H1 (cell line): ENCODE results near the gene ERGIC2. TPM values are rescaled to one million over a fixed set of nuclear protein-coding genes. Genes with fewer than 3 reads are reported as not detected.

Experiments
- CTCF ChIA-PET: fragments of 300-600 bp; sonication (Branson Sonifier 250); formaldehyde crosslinking; loops from one replicate; lab custom pipeline; 2021; ENCODE audit not compliant: partially characterized antibody; lab: Charles Lee
- POLR2A ChIA-PET: fragments of 300-600 bp; sonication (Branson Sonifier 250); formaldehyde crosslinking; loops from one replicate; lab custom pipeline; 2021; ENCODE audit warnings: inconsistent platforms; ENCODE audit not compliant: partially characterized antibody; lab: Charles Lee
- DNase-seq, 2 experiments: peaks; one replicate each; pipeline versions ENCODE4 v3.0.0 to v3.0.0-alpha.2; 2010 to 2022; ENCODE audit warnings: low spot score in 2 of 2, low read depth in 1 of 2, mixed read lengths in 1 of 2
- FAIRE-seq: peaks from 2 replicates; lab custom pipeline; 2011; peaks lifted over from hg19 to GRCh38; lab: Jason Lieb, UNC
- H2AFZ ChIP-seq: 2 replicates; pipeline ENCODE4 v1.8.1; 2012; ENCODE audit warnings: low read length, inconsistent platforms
- H2AK5ac ChIP-seq: 2 replicates; pipeline ENCODE4 v1.6.1; 2013; ENCODE audit warnings: low read depth, low read length
- H2BK120ac ChIP-seq: replicated peaks from 2 replicates; pipeline ENCODE3; 2013; ENCODE audit warnings: low read depth, low read length, inconsistent platforms
- H2BK12ac ChIP-seq: 2 replicates; pipeline ENCODE4 v1.6.1; 2013; ENCODE audit warnings: low read depth, low read length
- H2BK15ac ChIP-seq: 2 replicates; pipeline ENCODE4 v1.6.1; 2013; ENCODE audit warnings: low read length
- H2BK20ac ChIP-seq: 2 replicates; pipeline ENCODE4 v1.6.1; 2013; ENCODE audit warnings: low read length
- H2BK5ac ChIP-seq: 2 replicates; pipeline ENCODE4 v1.6.1; 2013; ENCODE audit warnings: low read depth, low read length
- H3K14ac ChIP-seq: 2 replicates; pipeline ENCODE4 v1.6.1; 2013; ENCODE audit warnings: inconsistent platforms; ENCODE audit not compliant: insufficient read length
- H3K18ac ChIP-seq: 2 replicates; pipeline ENCODE4 v1.6.1; 2013; ENCODE audit warnings: low read length; ENCODE audit errors: extremely low read depth
- H3K23ac ChIP-seq: 2 replicates; pipeline ENCODE4 v1.6.1; 2013; ENCODE audit warnings: inconsistent platforms; ENCODE audit not compliant: insufficient read length
- H3K23me2 ChIP-seq: 2 replicates; pipeline ENCODE4 v1.6.1; 2013; ENCODE audit warnings: low read depth, low read length
- H3K27ac ChIP-seq: 2 replicates; pipeline ENCODE4 v1.6.1; 2011; ENCODE audit warnings: low read depth, low read length, inconsistent platforms
- H3K27me3 ChIP-seq, 4 experiments: replicated peaks in 1 of 4; 1 replicate in 1 of 4; 2 replicates in 3 of 4; pipeline versions ENCODE4 v1.6.1 to v1.8.1; 2011 to 2013; ENCODE audit warnings: low read length in 3 of 4, mild to moderate bottlenecking in 3 of 4, inconsistent platforms in 2 of 4, mixed read lengths in 2 of 4, moderate library complexity in 1 of 4; ENCODE audit not compliant: control insufficient read depth in 3 of 4, insufficient read depth in 3 of 4; ENCODE audit errors: extremely low read depth in 1 of 4
- H3K36me3 ChIP-seq, 4 experiments: 2 replicates each; pipeline versions ENCODE4 v1.6.1 to v1.8.1; 2011 to 2013; ENCODE audit warnings: mild to moderate bottlenecking in 4 of 4, low read length in 3 of 4, moderate library complexity in 2 of 4, control low read depth in 1 of 4, inconsistent platforms in 1 of 4; ENCODE audit not compliant: insufficient read depth in 4 of 4, control insufficient read depth in 2 of 4
- H3K4ac ChIP-seq: replicated peaks from 2 replicates; pipeline ENCODE3; 2013; ENCODE audit warnings: low read length, low read depth, mixed read lengths, inconsistent platforms; ENCODE audit not compliant: insufficient read length
- H3K4me1 ChIP-seq, 4 experiments: replicated peaks in 1 of 4; 1 replicate in 1 of 4; 2 replicates in 3 of 4; pipeline versions ENCODE4 v1.6.1 to v1.8.1; 2011 to 2013; ENCODE audit warnings: low read length in 3 of 4, inconsistent platforms in 2 of 4, mixed read lengths in 1 of 4; ENCODE audit not compliant: insufficient read depth in 4 of 4, control insufficient read depth in 3 of 4
- H3K4me2 ChIP-seq, 2 experiments: 2 replicates each; pipeline versions ENCODE4 v1.6.1 to v1.8.1; 2011 to 2013; ENCODE audit warnings: low read depth in 2 of 2, low read length in 2 of 2, control low read depth in 1 of 2, inconsistent platforms in 1 of 2, mild to moderate bottlenecking in 1 of 2; ENCODE audit not compliant: insufficient read depth in 1 of 2
- H3K4me3 ChIP-seq, 4 experiments: fragments of 200-600, 300-600 bp in 1 of 4; sonication (generic), shearing (Covaris generic), sonication (Bioruptor Twin) in 1 of 4; 2 replicates each; pipeline versions ENCODE4 v1.5.1 to v1.8.1; 2011 to 2016; ENCODE audit warnings: low read length in 4 of 4, low read depth in 3 of 4, control low read depth in 2 of 4, inconsistent platforms in 2 of 4, mild to moderate bottlenecking in 2 of 4, mixed read lengths in 1 of 4, moderate library complexity in 1 of 4; ENCODE audit not compliant: insufficient read depth in 2 of 4; ENCODE audit errors: extremely low read depth in 1 of 4
- H3K56ac ChIP-seq: replicated peaks from 2 replicates; pipeline ENCODE3; 2013; ENCODE audit warnings: low read depth, mild to moderate bottlenecking, mixed read lengths, low read length, inconsistent platforms; ENCODE audit not compliant: insufficient read length
- H3K79me1 ChIP-seq: 2 replicates; pipeline ENCODE4 v1.6.1; 2013; ENCODE audit warnings: low read depth, low read length, control low read depth
- H3K79me2 ChIP-seq, 2 experiments: 2 replicates each; pipeline versions ENCODE4 v1.6.1 to v1.8.1; 2012 to 2013; ENCODE audit warnings: low read length in 2 of 2, mild to moderate bottlenecking in 2 of 2, inconsistent platforms in 1 of 2; ENCODE audit not compliant: insufficient read depth in 2 of 2, control insufficient read depth in 1 of 2
- H3K9ac ChIP-seq, 4 experiments: replicated peaks in 1 of 4; 1 replicate in 1 of 4; 2 replicates in 3 of 4; pipeline versions ENCODE4 v1.6.1 to v1.8.1; 2011 to 2013; ENCODE audit warnings: low read depth in 3 of 4, low read length in 3 of 4, control low read depth in 2 of 4, mild to moderate bottlenecking in 2 of 4, moderate library complexity in 2 of 4, inconsistent platforms in 1 of 4; ENCODE audit errors: extremely low read depth in 1 of 4
- H3K9me3 ChIP-seq, 2 experiments: 2 replicates each; pipeline versions ENCODE4 v1.6.1 to v1.8.1; 2012 to 2013; ENCODE audit warnings: mild to moderate bottlenecking in 2 of 2, moderate library complexity in 2 of 2, control low read depth in 1 of 2, inconsistent platforms in 1 of 2, low read depth in 1 of 2, low read length in 1 of 2, mixed read lengths in 1 of 2; ENCODE audit not compliant: insufficient read depth in 2 of 2
- H4K20me1 ChIP-seq, 2 experiments: replicated peaks in 1 of 2; 2 replicates each; pipeline versions ENCODE3 to v1.8.1; 2011 to 2013; ENCODE audit warnings: inconsistent platforms in 2 of 2, low read length in 2 of 2, mild to moderate bottlenecking in 1 of 2; ENCODE audit not compliant: insufficient read depth in 2 of 2, control insufficient read depth in 1 of 2
- H4K5ac ChIP-seq: 2 replicates; pipeline ENCODE4 v1.6.1; 2013; ENCODE audit warnings: low read length, low read depth, mixed read lengths, inconsistent platforms; ENCODE audit not compliant: insufficient read length
- H4K8ac ChIP-seq: 2 replicates; pipeline ENCODE4 v1.8.0; 2013; ENCODE audit warnings: mild to moderate bottlenecking, moderate library complexity, low read length, inconsistent platforms; ENCODE audit not compliant: insufficient read depth; ENCODE audit errors: extremely low read depth
- H4K91ac ChIP-seq: replicated peaks from 2 replicates; pipeline ENCODE3; 2013; ENCODE audit warnings: low read length, mixed read lengths, inconsistent platforms; ENCODE audit not compliant: insufficient read length
- KDM5A ChIP-seq: fragments of 200-600 bp; IDR thresholded peaks from 2 replicates; pipeline ENCODE4 v1.7.1; 2012; ENCODE audit warnings: mild to moderate bottlenecking, low read length, inconsistent platforms, mixed read lengths
- WGBS, 2 experiments: shearing (Covaris generic) in 1 of 2; methylation state at CpG; one replicate each; pipeline versions ENCODE4 v1.1.6 to v1.1.7; 2013 to 2015; ENCODE audit warnings: low lambda C conversion rate in 2 of 2, mixed read lengths in 2 of 2, inconsistent platforms in 1 of 2, low coverage in 1 of 2, missing lambda C conversion rate in 1 of 2; ENCODE audit not compliant: insufficient replicate concordance in 2 of 2, insufficient coverage in 1 of 2, insufficient read length in 1 of 2; ENCODE audit errors: extremely low coverage in 1 of 2, missing lambda C conversion rate in 1 of 2; 5-methylcytosine and 5-hydroxymethylcytosine counted together
- polyA plus RNA-seq, 7 experiments: library from polyadenylated mRNA; depleted of rRNA in 3 of 7; stranded (reverse) in 5 of 7; unstranded in 2 of 7; fragments of >200 nt in 5 of 7; fragments of 200-250 nt in 2 of 7; gene quantifications; 1 replicate in 5 of 7; 2 replicates in 1 of 7; 4 replicates in 1 of 7; pipeline versions ENCODE4 v1.2.1 to v1.2.3, GENCODE V29; 2011 to 2013; ENCODE audit warnings: missing spikeins in 2 of 7, mixed read lengths in 2 of 7
- total RNA-seq: library from RNA; stranded (reverse); fragmentation: NEBNext Ultra II Directional; extraction: Animal tissue kit (Norgen Biotek cat#: 25700); gene quantifications from 2 replicates; pipeline ENCODE4 v1.2.1, GENCODE V29; 2021

Gene ERGIC2
- total and polyA plus RNA-seq, 2 of the 8 experiments (the other 6 are each of a cell fraction or from before 2014, with no cell fraction given), result 16.5 to 61.8 TPM

- Histone ChIP-seq H2AK5ac (no peak overlapping the region), H3K14ac (no peak overlapping the region), H3K27ac (no peak overlapping the region), H3K9ac (peak overlapping the region in 1 of 4 experiments; percentile 8; a peak in 1 of 7 replicates), H3K9me3 (no peaks in the 10 kb centered on the region), H3K4ac (no peak overlapping the region), H3K36me3 (peaks cover 0 to 3% (median 0%) of the 10 kb centered on the region in 4 experiments; a peak in 2 of 8 replicates), H3K79me2 (peaks cover 0 to 80% of the 10 kb centered on the region in 2 experiments; a peak in 2 of 4 replicates), H2BK12ac (no peak overlapping the region), H4K5ac (no peak overlapping the region), H2BK120ac (no peak overlapping the region), H3K18ac (no peak overlapping the region), H2AFZ (no peak overlapping the region), H3K4me1 (no peaks in the 10 kb centered on the region), H2BK5ac (no peak overlapping the region), H3K4me3 (no peak overlapping the region), H3K79me1 (peaks cover 4% of the 10 kb centered on the region; the same call in 1 of the 2 replicates), H4K91ac (no peak overlapping the region), H2BK15ac (no peak overlapping the region), H4K20me1 (peaks cover 0 to 4% of the 10 kb centered on the region in 2 experiments), H3K56ac (no peak overlapping the region), H4K8ac (no peak overlapping the region), H3K23ac (no peak overlapping the region), H2BK20ac (no peak overlapping the region), H3K4me2 (no peak overlapping the region)
- FAIRE-seq (no peak), DNase-seq (no peak)
- WGBS, 2 experiments, result 86% methylated on average over 2 of the region's 2 CpGs; no CpG with 5 or more reads in 1 of the 2 experiments
- POLR2A ChIA-PET, result interaction anchor here (1.2 kb wide), 1 partner anchor 24 kb away, joined by 3 read pairs; no protein-coding TSS in a partner anchor
- CTCF ChIA-PET, result no interaction called here
- no peak for TF ChIP-seq KDM5A
- TF ChIP-seq, all 59 proteins: peak for 0
- peaks cover 1% of the 10 kb centered on the region; the same call in 1 of the 2 replicates for H3K23me2 ChIP-seq
- H3K27me3 ChIP-seq, result no peaks in the 10 kb centered on the region
These were observed 4.9 kb downstream of the ERGIC2 start for GRCh38 chr12:29376118-29376517.
